ENCODE data around the gene FAIM2.

FAIM2 gene

GRCh38 chr12:49942512-49942893, 38.8 kb upstream of the FAIM2 start:
- Histone ChIP-seq H3K27ac (ENCODE audit: low read length) (no peak overlapping the region), H2AFZ (ENCODE audit: low read depth, low read length) (no peak overlapping the region), H3K79me2 (ENCODE audit: insufficient read depth, low read length) (no peaks in the 10 kb centered on the region), H3K4me2 (ENCODE audit: insufficient read depth, low read length) (no peak overlapping the region), H3K27me3 (ENCODE audit: insufficient read depth, low read length, poor library complexity) (peaks cover 3% of the 10 kb centered on the region), H4K20me1 (ENCODE audit: insufficient read depth, low read length) (no peaks in the 10 kb centered on the region), H3K36me3 (ENCODE audit: insufficient read depth, low read length) (no peaks in the 10 kb centered on the region), H3K4me3 (ENCODE audit: low read depth in 1 of 2, low read length in 2 of 2) (no peak overlapping the region), H3K9ac (ENCODE audit: low read depth, low read length) (no peak overlapping the region), H3K4me1 (ENCODE audit: insufficient read depth, low read length) (peaks cover 9% of the 10 kb centered on the region), H3K9me3 (ENCODE audit: insufficient read depth, low read length, severe bottlenecking) (no peaks in the 10 kb centered on the region)
- no peak for TF ChIP-seq CTCF (IDR thresholded peaks at IDR 0.05; ENCODE audit: borderline replicate concordance, extremely low read depth, low read length, poor library complexity, severe bottlenecking)
- no peak for TF ChIP-seq EZH2 (IDR thresholded peaks at IDR 0.05; ENCODE audit: borderline replicate concordance, low read depth, low read length, severe bottlenecking)
- DNase-seq (no peak), ATAC-seq (ENCODE audit: insufficient read depth, low read depth) (no peak)

GRCh38 chr12:49941556-49942511, 38.1 kb upstream of the FAIM2 start:
- Histone ChIP-seq H3K4me2 (ENCODE audit: insufficient read depth, low read length) (no peak overlapping the region), H3K27ac (ENCODE audit: low read length) (no peak overlapping the region), H4K20me1 (ENCODE audit: insufficient read depth, low read length) (no peaks in the 10 kb centered on the region), H3K9me3 (ENCODE audit: insufficient read depth, low read length, severe bottlenecking) (no peaks in the 10 kb centered on the region), H3K79me2 (ENCODE audit: insufficient read depth, low read length) (no peaks in the 10 kb centered on the region), H3K9ac (ENCODE audit: low read depth, low read length) (no peak overlapping the region), H3K4me1 (ENCODE audit: insufficient read depth, low read length) (peaks cover 9% of the 10 kb centered on the region), H2AFZ (ENCODE audit: low read depth, low read length) (no peak overlapping the region), H3K36me3 (ENCODE audit: insufficient read depth, low read length) (no peaks in the 10 kb centered on the region), H3K27me3 (ENCODE audit: insufficient read depth, low read length, poor library complexity) (peaks cover 3% of the 10 kb centered on the region), H3K4me3 (ENCODE audit: low read depth in 1 of 2, low read length in 2 of 2) (no peak overlapping the region)
- TF ChIP-seq CTCF (IDR thresholded peaks at IDR 0.05; ENCODE audit: borderline replicate concordance, extremely low read depth, low read length, poor library complexity, severe bottlenecking) (no peak), EZH2 (IDR thresholded peaks at IDR 0.05; ENCODE audit: borderline replicate concordance, low read depth, low read length, severe bottlenecking) (no peak)
- ATAC-seq (ENCODE audit: insufficient read depth, low read depth) (no peak), DNase-seq (no peak)

GRCh38 chr12:49939707-49940106, 36.0 kb upstream of the FAIM2 start:
- no peak overlapping the region for H3K27ac ChIP-seq (ENCODE audit: low read length)
- no peak overlapping the region for H3K9ac ChIP-seq (ENCODE audit: low read depth, low read length)
- H3K27me3 ChIP-seq (ENCODE audit: insufficient read depth, low read length, poor library complexity) = peaks cover 3% of the 10 kb centered on the region
- H3K9me3 ChIP-seq (ENCODE audit: insufficient read depth, low read length, severe bottlenecking) = no peaks in the 10 kb centered on the region
- H3K4me1 ChIP-seq (ENCODE audit: insufficient read depth, low read length) = no peaks in the 10 kb centered on the region
- DNase-seq (no peak), ATAC-seq (ENCODE audit: insufficient read depth, low read depth) (no peak)
- no peak for TF ChIP-seq CTCF (IDR thresholded peaks at IDR 0.05; ENCODE audit: borderline replicate concordance, extremely low read depth, low read length, poor library complexity, severe bottlenecking)
- TF ChIP-seq EZH2 (IDR thresholded peaks at IDR 0.05; ENCODE audit: borderline replicate concordance, low read depth, low read length, severe bottlenecking) = no peak
- H2AFZ ChIP-seq (ENCODE audit: low read depth, low read length) = no peak overlapping the region
- H3K4me3 ChIP-seq (ENCODE audit: low read depth in 1 of 2, low read length in 2 of 2) = no peak overlapping the region
- no peak overlapping the region for H3K4me2 ChIP-seq (ENCODE audit: insufficient read depth, low read length)
- no peaks in the 10 kb centered on the region for H3K79me2 ChIP-seq (ENCODE audit: insufficient read depth, low read length)
- H4K20me1 ChIP-seq (ENCODE audit: insufficient read depth, low read length) = no peaks in the 10 kb centered on the region
- no peaks in the 10 kb centered on the region for H3K36me3 ChIP-seq (ENCODE audit: insufficient read depth, low read length)
